HPDE6-E6E7 (cell line): ENCODE results near the gene PPP1R14B.

Source experiments
- DNase-seq: peaks from one replicate; pipeline ENCODE4 v3.0.0; 2011; ENCODE audit warnings: missing footprints; ENCODE audit errors: extremely low spot score

PPP1R14B gene

GRCh38 chr11:64246871-64247728, at the start of gene PPP1R14B:
PPP1R14B (minus strand) TSS chr11:64246943; CDS start chr11:64246673, 270 bp downstream.
- no peak for DNase-seq

DNA sequence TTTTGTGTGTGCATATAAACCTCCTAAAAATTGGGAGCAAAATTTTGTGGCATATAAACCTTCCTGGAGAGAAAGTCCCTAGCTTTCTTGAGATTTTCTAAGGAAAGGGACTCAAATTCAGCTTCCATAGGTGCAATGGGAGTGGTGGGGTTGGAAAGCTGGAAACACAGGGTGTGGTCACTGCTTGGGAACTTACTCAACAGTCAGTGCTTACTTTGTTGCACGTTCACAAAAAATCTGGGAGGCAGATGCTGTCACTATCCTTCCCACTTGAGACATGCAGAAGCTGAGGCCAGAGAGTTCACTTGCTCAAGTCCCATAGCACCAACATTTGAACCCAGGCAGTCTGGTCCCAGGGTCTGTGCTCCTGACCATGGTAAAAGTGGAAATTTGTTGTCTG, 49.5 kb upstream of the PPP1R14B start:
- DNase-seq, result no peak

- DNase-seq, result no peak
These were observed 49.0 kb upstream of the PPP1R14B start for GRCh38 chr11:64295760-64296159.

DNA sequence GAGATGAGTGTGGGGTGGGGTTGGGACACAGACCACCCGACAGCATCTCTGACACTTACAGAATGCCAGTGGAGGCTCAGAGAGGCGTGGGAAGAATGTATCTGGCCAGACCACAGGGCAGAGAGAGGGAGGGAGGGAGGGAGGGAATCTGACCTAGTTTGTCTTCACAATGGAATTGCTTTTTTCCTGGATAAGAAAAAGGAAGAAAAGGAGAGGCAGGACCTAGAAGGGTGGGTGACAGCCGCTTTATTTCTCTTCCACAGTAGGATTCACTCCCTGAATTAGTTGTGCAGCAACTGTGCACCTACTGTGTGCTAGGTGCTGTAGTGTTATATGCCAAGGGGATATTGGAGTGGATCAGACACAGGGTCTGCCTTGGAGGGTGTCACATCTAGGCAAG, 48.0 kb upstream of the PPP1R14B start:
- no peak for DNase-seq

- no peak for DNase-seq
These were observed 45.9 kb upstream of the PPP1R14B start for GRCh38 chr11:64292460-64293254.

DNA sequence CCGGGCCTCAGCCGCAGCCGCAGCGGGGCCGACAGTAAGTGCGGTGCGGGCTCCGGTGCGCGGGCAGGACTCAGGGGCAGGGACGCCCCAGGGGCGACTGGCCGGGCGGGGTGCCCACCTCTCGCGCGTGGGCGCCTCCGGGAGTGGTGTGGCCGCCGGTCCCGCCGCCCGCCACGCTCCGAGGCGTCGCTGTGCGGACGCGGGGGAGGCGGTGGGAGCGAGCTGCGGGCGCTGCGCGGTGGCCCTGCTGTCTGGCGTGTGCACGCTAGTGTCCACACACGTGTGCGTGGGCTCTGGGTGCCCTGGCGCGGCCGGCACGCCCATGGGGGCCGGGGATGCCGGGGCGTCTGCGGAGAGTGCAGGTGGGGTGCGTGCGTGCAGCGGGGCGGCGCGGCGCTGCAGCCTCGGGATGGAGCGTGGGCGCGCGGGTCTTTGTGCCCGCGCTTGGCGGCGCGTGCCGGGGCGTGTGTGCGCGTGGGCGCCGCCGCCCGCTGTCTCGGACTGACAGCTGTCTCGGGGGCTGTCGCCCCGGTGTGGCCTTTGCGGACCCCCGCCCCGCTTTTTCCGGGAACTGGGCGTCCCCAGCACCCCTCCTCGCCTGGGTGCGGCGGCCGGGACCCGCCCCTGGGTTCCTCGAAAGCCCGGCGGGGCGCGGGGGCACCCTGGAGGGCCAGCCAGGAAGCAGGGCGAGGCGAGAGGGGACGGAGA, 45.2 kb upstream of the PPP1R14B start:
- DNase-seq, result no peak

DNA sequence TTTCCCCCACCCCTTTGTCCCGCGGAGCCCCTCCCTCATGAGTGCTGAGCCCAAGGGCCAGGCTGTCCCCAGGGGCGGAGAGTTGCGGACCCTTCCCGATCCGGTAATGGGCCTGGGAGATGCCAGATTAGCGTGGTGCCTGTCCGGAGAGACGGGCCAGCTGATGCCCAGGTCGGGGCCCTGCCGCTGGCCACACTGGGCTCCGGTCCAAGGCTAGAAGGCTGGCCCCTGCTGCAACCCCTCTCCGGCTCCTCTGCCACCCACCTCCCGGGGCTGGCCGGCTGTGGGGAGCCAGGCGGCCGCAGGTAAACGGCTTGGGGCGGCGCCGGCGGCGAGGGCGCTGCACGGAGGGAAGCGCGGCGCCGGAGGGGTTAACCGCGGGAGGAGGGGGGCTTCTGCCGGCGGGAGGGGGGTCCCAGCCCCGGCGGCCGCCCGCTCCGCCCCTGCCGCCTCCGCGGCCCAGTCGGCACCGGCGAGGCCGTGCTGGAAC, 44.6 kb upstream of the PPP1R14B start, which contains the start of gene KCNK4:
Gene KCNK4 (plus strand): TSS at position 41 of the 490 bp plus-strand sequence. CDS start 1,717 bp downstream, outside the sequence.
- DNase-seq, result no peak

- no peak for DNase-seq
These were observed 43.9 kb upstream of the PPP1R14B start for GRCh38 chr11:64290352-64291261.

DNA sequence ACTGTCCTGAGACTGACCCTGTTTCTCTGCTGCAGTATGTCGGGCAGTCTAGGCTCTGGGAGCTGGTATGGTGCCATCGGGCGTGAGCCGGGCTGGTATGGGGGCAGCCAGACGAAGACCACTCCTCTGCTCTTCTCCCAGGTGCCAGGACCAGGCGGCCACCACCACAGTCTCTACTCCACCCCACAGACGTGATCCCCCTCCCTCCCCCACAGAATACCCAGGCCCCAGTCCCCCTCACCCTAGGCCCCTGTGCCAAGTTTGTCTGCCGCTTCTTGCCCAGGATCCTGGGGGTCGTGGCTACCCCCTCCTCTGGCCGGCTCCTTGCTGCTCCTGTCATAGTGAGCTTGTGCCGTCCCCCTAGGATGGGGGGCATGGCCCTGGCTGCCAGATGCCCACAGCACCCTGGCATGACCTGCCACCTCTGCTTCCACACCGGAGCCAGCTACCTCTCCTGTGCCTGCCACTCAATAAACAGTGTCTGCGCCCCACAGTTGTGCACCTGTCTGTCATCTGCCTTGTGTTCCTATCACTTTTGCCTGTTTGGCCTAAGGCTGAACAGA, 42.3 kb upstream of the PPP1R14B start:
- DNase-seq, result no peak

DNA sequence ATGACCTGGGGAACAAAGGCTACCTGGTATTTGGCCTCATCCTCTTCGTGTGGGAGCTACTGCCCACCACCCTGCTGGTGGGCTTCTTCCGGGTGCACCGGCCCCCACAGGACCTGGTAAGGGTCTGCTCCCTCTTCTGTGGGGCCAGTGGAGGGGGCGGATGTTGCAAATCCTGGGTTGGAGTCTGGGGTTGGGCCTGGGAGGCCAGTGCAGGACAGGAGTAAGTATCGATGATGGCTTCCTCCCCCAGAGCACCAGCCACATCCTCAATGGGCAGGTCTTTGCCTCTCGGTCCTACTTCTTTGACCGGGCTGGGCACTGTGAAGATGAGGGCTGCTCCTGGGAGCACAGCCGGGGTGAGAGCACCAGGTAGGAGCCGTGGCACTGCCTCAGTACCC, 41.6 kb upstream of the PPP1R14B start:
- no peak for DNase-seq

- no peak for DNase-seq
These were observed 41.1 kb upstream of the PPP1R14B start for GRCh38 chr11:64287676-64288352.

DNA sequence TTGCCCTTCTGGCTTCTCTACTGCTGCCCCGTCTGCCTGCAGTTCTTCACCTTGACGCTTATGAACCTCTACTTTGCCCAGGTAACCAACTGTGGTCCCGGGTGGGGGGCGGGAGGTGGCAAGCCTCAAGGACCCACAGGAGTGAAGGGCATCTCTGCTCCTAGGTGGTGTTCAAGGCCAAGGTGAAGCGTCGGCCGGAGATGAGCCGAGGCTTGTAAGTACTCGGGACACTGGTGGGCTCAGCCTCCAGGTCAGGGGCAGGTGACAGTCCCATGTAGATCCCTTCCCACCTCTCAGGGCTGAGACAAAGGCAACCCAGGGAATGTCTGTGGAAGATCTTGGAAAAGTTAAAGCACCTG, 40.0 kb upstream of the PPP1R14B start:
- no peak for DNase-seq

DNA sequence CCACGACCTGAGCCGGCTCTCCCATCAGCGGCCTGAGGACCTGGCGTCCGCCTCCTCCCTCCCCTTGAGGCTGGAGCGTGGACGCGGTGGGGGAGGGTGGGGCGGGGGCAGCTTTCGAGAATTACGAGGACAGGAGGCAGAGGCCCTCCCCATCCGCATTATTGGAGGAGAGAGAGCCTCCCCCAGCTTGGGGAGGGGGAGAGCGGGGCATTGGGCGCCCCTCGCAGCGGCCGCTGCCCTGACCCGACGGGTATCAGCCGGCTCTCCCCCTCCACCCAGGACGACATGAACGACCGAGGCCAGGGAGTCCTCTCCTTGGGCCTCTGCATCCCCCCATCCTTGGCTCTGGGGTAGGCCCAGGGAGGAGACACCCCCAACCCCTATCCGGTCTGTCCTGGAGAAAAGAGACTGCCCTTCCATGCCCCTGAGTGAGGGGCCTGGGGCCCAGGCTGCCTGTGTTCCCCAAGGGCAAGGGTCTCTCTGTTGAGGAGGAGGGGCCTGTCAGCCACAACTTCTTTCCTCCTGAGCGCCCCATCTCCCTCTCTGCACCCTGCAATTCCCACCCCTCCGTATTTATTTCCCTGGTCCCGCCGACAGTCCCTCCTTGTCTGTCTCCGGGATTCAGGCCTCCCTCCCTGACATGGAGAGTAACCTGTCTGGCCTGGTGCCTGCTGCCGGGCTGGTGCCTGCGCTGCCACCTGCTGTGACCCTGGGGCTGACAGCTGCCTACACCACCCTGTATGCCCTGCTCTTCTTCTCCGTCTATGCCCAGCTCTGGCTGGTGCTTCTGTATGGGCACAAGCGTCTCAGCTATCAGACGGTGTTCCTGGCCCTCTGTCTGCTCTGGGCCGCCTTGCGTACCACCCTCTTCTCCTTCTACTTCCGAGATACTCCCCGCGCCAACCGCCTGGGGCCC, 39.4 kb upstream of the PPP1R14B start:
- no peak for DNase-seq

GRCh38 chr11:64284962-64285884, 38.5 kb upstream of the PPP1R14B start, which contains the start of gene GPR137:
GPR137 (plus strand) TSS chr11:64285848; CDS start chr11:64286525, 677 bp downstream.
- DNase-seq, result peak; percentile 72

DNA sequence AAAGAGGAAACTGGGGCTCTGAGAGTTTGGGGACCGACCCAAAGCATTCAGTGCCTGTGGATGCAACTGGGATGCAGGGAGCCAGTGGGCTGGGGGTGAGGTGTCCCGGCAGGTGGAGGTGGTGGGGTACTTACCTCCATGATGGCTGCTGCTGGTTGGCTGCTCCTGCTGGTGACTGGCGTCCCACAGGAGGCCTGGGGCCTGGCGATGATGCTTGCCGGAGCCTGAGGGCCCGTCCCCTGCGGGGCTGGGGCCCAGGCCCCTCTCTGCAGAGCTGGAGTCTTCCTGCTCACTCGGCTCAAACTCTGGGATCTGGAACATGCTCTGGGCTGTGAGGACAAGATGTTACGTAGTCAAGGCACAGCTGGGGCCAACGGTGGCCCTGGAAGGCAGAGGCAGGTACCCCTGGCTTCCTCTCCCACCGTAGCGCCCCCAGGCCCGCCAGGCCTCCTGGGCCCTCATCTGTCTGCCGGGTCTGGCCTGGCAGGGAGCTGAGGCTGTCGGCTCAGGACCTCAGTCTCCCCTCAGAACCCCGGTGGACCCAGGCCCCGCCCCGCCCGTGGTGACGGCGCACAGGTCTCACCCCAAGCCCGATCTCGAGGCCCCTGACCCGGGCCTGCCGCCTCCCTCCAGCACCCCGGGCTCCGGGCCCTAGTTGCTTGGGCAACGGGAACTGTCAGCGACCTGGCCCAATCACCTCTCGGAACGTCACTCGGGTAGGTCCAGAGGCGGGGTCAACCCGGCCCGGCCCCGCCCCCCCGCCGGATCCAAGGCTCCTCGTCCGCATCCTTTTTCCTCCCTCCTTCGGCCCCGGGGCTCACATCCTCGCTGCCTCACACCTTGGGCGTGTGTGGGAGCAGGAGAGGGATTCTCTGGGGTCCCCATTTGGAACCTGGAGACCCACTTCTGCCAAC, 37.6 kb upstream of the PPP1R14B start, which contains the start of gene BAD:
Gene BAD (minus strand): TSS at position 618 of the 914 bp plus-strand sequence. CDS start 297 bp downstream, at position 321.
- peak; percentile 98 for DNase-seq

- DNase-seq, result no peak
These were observed 36.3 kb upstream of the PPP1R14B start for GRCh38 chr11:64283092-64283491.
